Epithelial cell of esophagus (primary cell): Measurements from ENCODE around the gene RALGPS1.
A peak's percentile ranks its signal among the peaks of the same experiment; 100 is the strongest.

Source experiments
- DNase-seq: peaks from one replicate; pipeline ENCODE4 v3.0.0; 2010; ENCODE audit warnings: low read depth
- H3K4me3 ChIP-seq: 2 replicates; pipeline ENCODE4 v1.5.1; 2011; ENCODE audit warnings: mild to moderate bottlenecking, low read length, control low read depth
- TF ChIP-seq, protein P1 (sequence below): IDR thresholded peaks from 2 replicates; pipeline ENCODE4 v1.5.1; 2011; ENCODE audit warnings: low read depth, mild to moderate bottlenecking, low read length, control low read depth, inconsistent platforms; ENCODE audit not compliant: insufficient read depth; ENCODE audit errors: missing control alignments

RALGPS1 gene

DNA sequence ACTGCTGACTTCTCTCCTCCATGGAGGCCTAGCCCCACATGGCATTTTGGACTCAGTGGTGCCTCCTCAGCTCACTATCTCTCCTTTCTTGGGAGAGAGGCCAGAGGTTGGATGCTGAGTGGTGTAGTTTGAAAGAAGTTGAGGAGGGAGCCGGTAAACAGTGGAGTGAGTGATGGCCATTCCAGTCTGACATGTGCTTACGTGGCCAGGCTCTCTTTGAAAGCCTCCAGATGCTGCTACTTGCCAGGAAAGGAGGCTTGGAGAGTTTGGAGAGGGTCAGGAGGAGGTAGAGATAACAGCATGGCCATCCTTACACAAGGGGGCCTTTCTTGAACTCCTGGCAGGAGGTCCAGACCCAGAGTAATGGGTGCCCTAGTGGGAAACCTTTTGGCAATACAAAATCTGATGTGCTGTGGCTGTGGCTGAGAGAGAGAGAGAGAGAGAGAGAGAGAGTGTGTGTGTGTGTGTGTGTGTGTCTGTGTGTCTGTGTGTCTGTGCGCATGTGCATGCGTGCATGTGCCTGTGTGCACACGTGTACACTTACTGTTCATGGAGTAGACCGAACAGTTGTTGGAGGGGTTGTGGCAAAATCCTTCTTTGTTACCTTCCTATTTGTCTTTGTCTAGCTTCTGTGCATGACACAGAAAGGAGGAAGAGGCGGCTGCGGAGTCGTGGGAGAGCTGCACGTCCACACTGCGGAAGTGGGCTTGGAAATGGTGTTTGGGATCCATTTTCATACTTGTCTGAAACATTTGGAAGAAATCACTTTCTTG, 37.8 kb downstream of the RALGPS1 start:
- TF ChIP-seq, protein P1, sequence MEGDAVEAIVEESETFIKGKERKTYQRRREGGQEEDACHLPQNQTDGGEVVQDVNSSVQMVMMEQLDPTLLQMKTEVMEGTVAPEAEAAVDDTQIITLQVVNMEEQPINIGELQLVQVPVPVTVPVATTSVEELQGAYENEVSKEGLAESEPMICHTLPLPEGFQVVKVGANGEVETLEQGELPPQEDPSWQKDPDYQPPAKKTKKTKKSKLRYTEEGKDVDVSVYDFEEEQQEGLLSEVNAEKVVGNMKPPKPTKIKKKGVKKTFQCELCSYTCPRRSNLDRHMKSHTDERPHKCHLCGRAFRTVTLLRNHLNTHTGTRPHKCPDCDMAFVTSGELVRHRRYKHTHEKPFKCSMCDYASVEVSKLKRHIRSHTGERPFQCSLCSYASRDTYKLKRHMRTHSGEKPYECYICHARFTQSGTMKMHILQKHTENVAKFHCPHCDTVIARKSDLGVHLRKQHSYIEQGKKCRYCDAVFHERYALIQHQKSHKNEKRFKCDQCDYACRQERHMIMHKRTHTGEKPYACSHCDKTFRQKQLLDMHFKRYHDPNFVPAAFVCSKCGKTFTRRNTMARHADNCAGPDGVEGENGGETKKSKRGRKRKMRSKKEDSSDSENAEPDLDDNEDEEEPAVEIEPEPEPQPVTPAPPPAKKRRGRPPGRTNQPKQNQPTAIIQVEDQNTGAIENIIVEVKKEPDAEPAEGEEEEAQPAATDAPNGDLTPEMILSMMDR, result no peak
- DNase-seq, result no peak
- H3K4me3 ChIP-seq, result no peak overlapping the region

DNA sequence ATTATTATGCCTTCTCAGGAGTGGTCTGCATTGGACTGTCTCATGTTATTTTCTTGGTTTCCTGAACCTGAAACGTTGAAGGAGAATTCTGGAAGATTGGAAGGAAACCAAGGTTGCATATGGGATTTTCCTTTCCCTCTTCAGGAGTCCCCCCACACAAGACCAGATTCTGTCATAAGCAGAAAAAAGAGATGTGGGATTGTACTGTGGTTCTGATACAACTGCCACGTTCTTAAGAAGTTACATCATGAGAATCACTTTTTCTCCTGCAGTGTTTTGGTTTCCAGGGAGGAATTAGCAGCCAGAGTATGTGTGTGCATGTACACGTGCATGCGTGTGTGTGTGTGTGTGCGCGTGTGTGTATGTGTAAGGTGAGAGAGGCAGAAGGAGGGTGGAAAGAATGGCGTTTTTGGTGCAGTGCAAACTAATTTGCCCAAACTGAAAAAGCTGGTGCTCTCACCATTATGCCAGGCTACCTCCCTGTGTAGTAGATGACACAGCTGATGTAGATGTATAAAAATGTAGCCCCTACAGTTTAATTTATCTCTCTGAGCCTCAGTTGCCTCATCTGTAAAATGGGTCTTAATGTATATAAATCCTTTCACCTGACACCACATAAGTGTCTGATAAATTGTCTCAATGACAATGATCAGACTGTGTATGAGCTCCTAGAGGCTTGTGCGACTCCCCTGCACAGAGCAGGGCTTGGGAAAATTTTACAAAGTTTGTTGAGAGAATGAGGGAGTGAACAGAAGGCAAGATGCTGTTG, 38.6 kb downstream of the RALGPS1 start:
- DNase-seq, result no peak
- TF ChIP-seq, protein P1, result no peak
- no peak overlapping the region for H3K4me3 ChIP-seq

DNA sequence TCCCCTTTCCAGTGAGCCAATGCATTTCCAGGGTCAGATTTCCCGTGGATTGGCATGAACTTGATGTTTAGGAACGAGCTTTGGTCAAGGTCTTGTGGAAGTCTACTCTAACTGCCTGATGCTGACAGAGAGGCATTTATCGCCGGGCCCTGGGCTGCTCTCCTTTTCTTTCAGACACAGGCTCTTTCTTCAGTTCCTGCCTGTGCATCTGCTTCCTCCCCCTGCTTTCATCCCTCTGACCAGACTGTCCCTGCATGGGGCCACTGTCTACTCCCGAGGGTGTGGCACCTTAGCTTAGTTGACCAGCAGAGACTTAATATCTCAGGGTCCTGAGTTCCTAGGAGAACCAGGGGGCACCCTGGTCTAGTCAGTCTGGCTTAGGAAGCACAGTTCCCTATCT, 41.2 kb downstream of the RALGPS1 start:
- TF ChIP-seq, protein P1, result no peak
- no peak overlapping the region for H3K4me3 ChIP-seq
- DNase-seq, result no peak

DNA sequence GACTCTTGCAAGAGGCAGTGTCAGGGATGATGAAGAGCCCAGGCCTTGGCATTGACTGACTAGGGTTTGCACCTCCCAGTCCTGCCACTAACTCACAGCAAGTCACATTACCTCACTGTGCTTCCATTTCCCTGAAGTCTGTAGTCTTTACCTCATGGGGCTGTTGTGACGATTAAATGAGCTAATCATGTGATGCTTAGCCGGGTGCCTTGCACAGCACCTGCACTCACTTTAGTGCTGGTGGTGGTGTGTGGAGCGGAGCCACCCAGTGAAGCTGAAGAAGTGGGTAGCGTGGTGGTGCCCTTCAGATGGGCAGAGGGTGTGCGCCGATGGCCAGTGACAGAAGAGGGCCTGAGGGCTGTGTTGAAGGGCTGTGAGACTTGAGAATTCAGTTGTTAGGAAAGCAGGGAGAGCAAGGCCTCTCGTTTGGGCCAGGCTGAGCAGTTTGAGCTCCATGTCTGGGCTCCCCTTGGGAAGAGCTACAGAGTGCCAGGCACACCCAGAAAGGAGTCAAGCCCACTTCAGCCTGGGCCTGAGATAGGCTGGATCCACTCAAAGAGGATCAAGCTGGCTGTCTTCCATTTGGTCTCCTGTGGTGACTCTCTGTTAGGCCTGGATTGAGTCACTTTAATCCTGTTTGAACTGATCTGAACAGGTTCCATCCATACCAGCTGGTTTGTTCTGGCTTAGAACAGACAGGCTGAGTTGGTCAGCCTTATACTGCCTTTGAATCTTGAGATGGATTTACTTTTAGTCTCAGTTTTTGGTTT, 42.5 kb downstream of the RALGPS1 start:
- TF ChIP-seq, protein P1, result no peak
- no peak overlapping the region for H3K4me3 ChIP-seq
- DNase-seq, result peak; percentile 90

DNA sequence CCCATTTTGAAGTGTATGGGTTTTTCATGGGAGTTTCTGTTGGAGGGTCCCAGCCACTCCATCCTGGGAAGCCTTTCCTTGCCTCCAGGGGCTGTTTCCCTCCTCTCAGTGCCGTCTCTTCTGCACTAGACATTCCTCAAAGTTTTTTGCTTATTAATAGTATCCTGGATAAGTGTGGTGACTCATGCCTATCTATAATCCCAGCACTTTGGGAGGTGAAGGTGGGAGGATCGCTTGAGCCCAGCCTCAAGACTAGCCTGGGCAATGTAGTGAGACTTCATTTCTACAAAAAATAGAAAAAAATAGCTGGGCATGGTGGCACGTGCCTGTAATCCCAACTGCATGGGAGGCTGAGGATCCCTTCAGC, 43.1 kb downstream of the RALGPS1 start:
- no peak overlapping the region for H3K4me3 ChIP-seq
- TF ChIP-seq, protein P1, result peak; percentile 9
- DNase-seq, result peak; percentile 64

DNA sequence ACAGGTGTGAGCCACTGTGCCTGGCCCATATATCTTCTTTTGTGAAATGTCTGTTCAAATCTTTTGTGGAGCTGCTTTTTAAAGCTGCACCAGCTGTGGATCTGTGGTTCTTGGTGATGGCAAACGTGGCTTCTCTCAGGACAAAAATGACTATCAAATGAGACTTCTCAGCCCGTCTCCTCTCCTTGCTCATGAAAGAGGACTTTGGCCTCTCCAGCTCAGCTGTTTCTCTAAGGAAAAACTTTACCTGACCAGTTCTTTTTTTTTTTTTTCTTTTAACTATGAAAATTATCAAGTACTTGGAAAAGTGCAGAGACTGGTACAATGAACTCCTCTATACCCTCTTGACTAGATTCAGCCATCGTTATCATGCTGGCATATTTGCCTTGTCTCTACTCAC, 44.8 kb downstream of the RALGPS1 start:
- no peak overlapping the region for H3K4me3 ChIP-seq
- TF ChIP-seq, protein P1, result no peak
- no peak for DNase-seq
